Bone marrow (tissue), 2 donors: ENCODE results near the gene HHLA2.
"Not testable (repeated sequence)": the region's sequence is repeated elsewhere in the genome, so short reads cannot be mapped to it uniquely, and the experiment has no call there.

Source experiments
- DNase-seq, 2 donors: peaks; one replicate each; lab custom pipeline; 2025; lab: John Stamatoyannopoulos, UW

Gene HHLA2

GRCh38 chr3:108342837-108343486 is 46.6 kb downstream of the HHLA2 start:
- peak in 1 of 2 donors; percentile 20 for DNase-seq

DNA sequence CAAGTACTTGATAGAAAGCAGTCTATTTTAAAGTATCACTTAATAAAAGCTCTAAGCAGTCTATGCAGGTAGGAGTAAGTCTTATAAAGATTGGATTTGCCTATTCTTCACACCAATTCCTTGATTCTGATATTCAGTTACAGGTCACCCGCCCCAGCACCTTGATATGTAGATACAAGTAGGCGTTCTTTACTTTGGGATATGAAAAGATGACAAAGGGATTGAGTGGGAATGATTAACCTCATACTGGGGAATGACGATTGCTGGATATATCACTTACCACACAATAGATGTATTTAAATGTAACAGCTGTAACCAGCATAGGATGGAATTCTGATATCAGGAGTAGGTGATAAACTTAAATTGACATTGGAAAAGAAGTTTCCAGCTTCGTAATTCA is 47.1 kb downstream of the HHLA2 start:
- DNase-seq: no peak

DNA sequence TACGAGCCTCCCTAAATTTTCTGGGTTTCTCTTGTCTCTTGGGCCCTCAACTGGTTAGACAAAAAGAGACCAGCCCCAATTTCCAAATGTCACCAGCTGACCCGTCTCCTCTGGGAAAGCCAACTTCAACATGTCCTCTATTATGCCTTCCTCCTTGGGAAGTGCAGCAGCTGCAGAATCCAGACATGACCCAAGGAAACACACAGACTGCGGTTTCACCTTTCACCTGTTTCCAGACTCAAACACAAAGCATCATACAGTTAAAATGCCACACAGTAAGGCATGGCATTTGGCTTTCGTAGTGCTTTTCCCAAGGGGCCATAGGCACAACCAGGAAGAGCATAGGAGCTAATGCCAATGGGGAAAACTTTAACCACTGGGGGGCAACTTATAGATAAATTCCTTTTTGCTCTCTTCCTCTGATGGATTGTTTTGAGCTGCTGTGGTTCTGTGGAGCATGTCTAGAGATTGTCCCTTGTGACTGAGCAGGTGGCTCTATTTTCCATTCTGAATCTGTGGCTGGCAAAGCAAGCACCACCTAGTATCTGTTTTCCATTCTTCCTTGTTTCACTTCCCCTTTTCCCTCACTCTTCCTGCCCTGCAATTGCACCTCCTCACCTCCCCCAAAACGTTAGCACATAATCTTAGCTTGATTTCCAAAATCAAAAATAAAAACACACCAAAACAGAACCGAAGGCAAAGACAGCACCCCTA is 49.3 kb downstream of the HHLA2 start:
- DNase-seq: no peak

- no peak for DNase-seq
These were observed 50.2 kb downstream of the HHLA2 start for GRCh38 chr3:108346301-108347227.

- no peak for DNase-seq
These were observed 55.8 kb downstream of the HHLA2 start for GRCh38 chr3:108352176-108352575.

DNA sequence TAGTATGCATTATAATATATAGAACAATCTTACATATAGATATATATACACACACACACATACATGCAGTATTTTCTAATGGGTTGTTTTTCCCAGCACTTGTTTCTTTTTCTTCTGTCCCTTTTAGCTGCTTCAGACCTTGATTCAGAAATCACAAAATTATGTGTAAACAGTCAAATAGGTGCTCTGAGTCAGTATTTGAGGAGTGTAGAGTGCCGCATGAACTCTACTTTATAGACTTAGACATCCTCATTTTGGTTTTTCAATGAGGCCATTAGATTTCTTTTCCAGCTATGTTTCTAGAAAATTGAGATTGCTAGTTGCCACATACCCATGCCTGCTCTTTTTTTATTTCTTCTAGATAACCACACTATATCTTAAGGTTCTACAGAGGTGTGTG is 58.2 kb downstream of the HHLA2 start:
- no peak for DNase-seq

GRCh38 chr3:108357042-108357441 is 60.7 kb downstream of the HHLA2 start:
- no peak for DNase-seq

DNA sequence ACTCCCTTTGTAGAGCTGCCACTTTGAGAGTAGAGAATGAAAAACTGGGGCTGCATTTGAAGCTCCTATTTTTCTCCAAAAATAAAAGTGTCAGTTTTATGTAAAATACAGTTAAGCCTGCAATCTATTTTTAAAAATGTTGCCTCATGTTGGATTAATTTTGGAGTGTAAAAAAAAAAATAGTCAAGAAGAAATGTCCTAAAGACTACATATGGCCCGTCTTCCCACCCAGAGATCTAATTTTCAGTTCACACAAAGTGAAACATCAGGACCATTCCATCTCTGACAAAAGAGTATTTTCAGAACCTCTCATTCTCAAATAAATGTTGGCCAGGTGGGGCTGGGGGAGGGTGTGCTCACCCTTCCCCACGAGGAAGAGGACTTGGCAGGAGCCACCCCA is 62.7 kb downstream of the HHLA2 start:
- DNase-seq: no peak

GRCh38 chr3:108376026-108376425 is 79.7 kb downstream of the HHLA2 start:
- no peak for DNase-seq

DNA sequence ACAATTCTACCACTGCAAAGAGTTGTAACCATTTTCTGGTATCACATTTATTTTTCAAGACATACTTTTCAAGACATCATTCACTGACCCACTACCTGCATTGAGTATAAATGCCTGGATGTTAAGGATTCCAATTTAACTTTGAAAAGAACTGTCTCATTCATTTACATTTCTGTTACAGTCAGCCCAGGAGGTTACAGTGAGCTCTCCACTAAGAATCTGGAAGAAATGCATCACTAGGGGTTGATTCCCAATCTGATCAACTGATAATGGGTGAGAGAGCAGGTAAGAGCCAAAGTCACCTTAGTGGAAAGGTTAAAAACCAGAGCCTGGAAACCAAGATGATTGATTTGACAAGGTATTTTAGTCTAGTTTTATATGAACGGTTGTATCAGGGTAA is 81.0 kb downstream of the HHLA2 start:
- no peak for DNase-seq

DNA sequence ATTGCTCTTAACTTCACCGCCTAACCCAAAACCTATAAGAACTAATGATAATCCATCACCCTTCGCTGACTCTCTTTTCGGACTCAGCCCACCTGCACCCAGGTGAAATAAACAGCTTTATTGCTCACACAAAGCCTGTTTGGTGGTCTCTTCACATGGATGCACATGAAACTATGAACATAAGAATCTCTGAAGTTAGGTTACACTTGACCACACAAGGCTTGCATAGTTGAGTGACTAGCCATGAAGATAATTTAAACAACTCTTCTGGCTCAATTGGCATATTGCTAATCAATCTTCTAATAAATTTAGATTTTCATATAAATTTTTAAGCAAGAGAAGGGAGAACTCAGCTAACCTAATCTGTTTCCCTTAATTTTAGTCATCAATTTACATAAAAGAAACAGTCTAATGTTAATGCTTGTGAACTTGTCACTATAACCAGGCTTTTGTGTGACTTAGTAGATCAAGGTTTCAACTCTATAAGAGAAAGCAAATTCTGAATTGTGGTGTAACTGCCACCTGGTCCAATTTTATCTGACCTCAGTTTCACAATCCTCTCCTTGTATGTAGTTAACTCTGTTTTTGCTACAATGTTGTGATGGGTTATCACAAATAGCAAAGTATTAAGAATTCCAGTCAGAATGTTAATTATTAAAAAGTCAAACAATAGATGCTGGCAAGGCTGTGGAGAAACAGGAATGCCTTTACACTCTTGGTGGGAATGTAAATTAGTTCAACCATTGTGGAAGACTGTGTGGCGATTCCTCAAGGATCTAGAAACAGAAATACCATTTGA is 82.0 kb downstream of the HHLA2 start:
- no peak for DNase-seq

- not testable (repeated sequence) for DNase-seq
These were observed 82.6 kb downstream of the HHLA2 start for GRCh38 chr3:108378952-108379342.

GRCh38 chr3:108380128-108380795 is 83.9 kb downstream of the HHLA2 start:
- DNase-seq: no peak

DNA sequence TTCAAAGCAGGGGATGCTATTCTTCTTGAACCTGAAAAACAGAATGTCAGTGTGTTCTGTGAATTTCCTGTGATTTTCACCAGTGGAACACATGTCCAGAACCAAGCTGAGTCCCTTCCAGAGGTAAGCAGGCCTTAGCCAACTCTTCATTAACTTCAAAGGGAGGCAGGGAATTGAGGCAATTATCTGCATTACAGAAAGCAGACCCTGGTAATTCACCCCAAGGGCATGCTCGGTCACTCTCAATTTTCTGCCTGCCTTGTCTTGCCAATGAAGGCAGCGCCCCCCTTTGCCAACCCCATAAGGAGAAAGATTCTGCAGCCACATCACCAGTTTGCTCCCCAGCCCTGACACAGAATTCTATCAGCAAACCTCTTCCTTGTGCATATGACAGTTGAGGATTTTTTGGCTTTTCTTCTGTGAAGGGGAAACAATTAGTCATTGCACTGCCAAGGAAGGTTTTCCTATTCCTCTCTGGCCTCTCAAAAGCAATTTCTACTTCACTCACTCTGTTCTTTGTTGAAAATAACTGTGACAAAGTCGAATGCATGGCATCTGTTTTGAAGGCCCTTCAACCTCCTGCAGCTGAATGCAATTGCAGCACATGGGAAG is 85.3 kb downstream of the HHLA2 start:
- peak in 1 of 2 donors; percentile 19 for DNase-seq

DNA sequence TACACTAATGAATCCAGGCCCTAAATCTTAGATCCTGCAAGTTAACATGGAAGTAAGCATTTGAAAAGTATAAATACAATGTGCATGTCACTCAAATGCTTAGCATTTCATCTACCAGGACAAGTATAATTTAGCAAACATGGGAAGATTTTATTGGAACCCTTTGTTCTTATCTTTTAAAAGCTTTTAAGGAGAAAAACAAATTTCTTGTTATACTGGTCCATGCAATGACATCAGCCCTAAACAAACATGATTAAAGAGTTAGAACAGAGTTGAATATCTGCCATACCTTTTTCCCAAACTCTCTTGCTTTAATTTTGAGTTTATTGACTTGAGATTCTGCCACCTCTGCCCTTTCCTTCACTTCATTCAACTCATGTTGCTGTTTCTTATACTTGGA is 87.0 kb downstream of the HHLA2 start:
- DNase-seq: no peak

DNA sequence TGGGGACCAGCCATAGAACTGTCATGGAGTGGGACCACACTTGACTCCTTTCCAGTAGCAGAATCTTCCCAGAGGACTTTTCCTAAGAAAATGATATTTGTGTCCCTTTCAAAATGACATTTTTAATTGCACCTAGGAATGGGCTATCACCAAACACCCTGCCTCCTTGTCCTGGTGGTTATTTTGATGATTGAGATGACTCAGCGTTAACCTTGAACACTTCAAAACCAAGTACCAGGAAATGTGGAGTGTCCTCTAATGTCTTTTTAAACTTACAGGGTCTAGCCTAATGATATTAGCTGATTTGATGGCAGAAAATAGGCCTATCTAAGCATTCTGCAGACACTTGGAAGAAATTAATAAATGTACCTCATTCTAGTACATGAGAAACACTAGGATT is 90.7 kb downstream of the HHLA2 start:
- no peak for DNase-seq

DNA sequence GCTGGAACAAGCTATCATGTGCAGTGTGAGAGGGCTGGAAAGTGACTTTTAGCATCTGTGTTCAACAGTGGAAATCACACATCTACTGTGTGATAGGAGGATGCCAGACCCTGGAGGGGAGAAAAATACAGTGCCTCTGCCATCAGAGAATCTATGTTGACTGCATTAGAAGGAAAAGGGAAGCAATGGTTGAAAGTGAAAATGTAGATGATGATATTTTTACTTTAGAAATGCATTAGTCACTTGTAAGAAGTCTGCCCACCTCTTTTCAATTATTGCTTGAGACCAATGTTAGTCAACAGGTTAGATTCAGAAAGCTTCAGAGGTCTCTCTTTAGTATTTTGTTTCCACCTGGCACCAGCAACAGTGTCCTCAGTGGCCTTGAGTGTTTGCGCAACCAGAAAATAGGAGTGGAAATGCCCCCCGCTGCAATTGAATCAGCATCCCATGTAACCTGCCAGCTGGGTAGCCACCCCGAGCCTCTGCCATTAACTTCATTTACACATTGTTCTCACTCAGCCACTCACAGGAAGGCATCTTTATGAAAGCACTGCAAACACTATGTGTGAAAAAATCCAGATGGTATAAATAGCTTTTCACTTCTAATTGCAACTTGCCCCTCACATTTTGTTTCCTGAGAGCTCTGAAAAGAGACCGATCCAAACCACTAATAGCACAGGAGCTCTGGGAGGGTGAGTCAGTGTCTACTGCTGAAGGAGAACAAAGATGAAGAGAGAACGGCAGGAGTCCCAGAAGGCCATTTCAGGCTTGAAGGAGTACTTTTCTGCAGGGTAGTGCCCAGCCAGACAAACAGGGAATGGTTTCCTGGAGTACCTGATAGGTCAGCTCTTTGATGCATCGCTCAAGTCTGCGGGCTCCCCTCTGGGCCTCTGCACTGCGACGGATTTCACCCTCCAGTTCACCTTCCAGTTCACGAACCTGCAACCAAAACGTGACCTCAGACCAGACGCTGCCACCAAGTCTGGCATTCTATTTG is 92.1 kb downstream of the HHLA2 start:
- peak in 1 of 2 donors; percentile 41 for DNase-seq

GRCh38 chr3:108389372-108389771 is 93.0 kb downstream of the HHLA2 start:
- DNase-seq: no peak

- no peak for DNase-seq
These were observed 95.7 kb downstream of the HHLA2 start for GRCh38 chr3:108391917-108392593.
